HG03460 (cell line): ENCODE results near the gene CCL11.
"Not testable (repeated sequence)": the region's sequence is repeated elsewhere in the genome, so short reads cannot be mapped to it uniquely, and the experiment has no call there.

Experiments
- ATAC-seq: cut with Tn5 transposase; IDR thresholded peaks from one replicate; pipeline ENCODE4 v1.9.1; 2021; ENCODE audit not compliant: unreplicated experiment

CCL11 gene

DNA sequence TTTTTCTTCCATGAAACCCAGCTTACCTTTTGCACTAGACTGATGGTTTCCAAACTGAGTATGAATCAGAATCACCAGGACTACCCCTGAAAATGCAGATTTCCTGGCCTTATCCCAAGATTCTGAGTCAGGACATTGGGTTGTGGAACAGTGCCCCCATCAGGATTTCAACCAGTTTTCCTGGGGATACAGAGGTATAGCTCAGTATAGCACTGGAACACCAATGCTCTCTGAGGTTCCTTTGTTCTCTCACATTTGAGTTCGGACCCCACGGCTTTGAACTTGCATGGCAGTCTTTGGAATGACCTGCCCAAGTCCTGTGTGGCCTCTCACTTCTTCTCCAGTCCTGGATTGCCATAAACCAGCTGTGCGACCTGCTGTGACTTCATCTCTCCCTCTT, 20.9 kb downstream of the CCL11 start:
- no peak for ATAC-seq

DNA sequence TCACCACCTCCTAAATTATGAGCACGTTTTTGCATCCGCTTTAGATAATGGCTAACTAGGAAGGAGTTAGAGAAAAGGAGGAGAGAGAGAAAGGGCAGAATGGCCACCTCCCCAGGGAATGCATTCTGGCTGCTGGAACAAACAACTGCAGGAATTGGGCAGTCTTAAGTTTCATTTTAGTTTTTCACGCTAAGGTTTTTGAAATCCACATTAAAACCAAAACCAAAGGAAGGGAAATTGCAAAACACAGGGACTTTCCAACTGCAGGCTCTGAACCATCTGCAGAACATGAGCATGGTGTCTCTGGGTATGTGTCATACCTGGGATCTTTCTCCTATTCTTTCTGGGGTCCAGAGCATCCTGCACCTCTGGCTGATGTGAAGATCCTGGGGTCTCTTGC, 21.6 kb downstream of the CCL11 start:
- ATAC-seq, result no peak

DNA sequence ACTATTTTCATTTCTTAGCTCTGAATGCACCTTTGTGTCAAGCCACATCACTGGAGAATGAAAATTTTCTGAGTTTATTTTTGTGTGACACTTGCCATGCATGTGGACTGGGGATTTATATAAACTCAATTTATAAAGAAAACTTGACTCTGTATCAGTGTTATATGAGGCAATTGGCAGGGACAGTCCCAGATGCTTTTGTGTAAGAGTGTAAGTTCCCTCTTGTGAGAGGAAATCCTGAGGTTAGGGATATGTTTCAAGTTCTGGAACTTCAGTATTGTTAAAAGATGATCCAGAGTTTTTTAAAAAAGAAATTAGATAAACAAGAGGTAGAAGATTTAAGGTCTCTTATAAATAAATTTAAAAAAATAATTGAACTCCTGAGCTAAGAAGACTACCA, 22.8 kb downstream of the CCL11 start:
- no peak for ATAC-seq

GRCh38 chr17:34311291-34311690, 25.7 kb downstream of the CCL11 start:
- ATAC-seq, result no peak

GRCh38 chr17:34312080-34312479, 26.5 kb downstream of the CCL11 start:
- no peak for ATAC-seq

DNA sequence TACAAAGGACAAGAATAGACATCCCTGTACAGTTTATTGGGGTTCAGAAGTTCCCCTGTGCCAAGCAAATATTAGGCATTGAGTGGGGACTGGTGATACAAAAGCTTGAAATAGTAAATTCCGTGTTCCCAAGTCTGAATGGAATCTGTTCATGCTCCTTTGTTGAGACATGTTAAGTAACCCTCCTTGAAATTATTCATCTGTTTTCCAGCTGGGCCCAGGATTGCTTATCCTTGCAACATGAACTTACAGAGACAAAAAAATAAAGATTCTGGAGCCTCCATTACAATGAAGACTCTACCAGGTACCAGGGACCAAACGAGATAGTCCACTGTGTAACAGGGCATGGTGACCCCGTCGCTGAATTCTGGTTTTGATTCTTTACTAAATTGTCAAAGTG, 27.6 kb downstream of the CCL11 start:
- ATAC-seq, result no peak

- ATAC-seq, result no peak
These were observed 28.7 kb downstream of the CCL11 start for GRCh38 chr17:34314279-34314678.

DNA sequence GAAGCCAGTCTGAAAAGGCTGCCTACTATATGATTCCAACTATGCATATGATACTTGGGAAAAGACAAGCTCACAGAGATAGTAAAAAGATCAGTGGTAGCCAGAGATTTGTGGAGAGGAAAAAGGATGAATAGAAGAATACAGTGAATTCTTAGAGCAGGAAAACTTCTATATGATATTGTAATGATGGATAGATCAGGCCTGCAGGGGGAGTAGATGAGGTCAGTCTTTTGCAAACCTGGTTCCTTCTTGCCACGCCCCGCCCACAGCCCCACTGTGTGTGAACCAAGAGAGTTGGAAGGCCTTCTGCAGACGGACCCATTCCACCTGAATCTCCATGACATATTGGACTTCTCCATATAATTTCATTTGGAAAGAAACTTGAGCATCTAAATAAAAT, 32.9 kb downstream of the CCL11 start:
- no peak for ATAC-seq

DNA sequence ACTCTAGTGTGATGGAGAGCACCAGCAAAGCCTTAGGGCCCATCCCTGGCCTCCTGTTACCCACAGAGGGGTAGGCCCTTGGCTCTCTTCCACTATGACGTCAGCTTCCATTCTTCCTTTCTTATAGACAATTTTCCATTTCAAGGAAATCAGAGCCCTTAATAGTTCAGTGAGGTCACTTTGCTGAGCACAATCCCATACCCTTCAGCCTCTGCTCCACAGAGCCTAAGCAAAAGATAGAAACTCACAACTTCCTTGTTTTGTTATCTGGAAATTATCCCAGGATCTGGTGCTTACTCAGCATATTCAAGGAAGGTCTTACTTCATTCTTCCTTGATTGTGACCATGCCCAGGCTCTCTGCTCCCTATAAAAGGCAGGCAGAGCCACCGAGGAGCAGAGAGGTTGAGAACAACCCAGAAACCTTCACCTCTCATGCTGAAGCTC, 33.5 kb downstream of the CCL11 start, which contains the start of gene CCL8:
CCL8 (plus strand) TSS at position 397 of the 445 bp plus-strand sequence. CDS start 67 bp downstream, outside the sequence.
- ATAC-seq, result no peak

DNA sequence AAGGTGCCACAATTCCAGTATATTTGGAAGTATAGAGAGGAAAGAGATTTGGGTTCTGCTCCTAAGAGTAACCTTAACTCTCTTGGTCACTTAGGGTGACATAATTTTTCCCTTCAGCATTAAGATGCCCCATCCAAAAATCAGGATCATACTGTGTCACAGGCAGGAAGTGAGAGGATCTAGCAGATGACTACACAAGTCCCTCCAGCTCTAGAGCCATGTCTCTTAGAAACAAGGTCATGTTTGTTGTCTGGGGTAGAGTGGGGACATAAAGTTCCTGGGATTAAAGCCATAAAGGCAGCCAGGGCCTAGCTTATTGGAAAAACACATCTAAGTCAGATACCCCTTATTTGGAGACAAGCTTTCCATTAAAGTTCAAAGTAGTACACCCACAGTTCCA, 36.4 kb downstream of the CCL11 start:
- no peak for ATAC-seq

DNA sequence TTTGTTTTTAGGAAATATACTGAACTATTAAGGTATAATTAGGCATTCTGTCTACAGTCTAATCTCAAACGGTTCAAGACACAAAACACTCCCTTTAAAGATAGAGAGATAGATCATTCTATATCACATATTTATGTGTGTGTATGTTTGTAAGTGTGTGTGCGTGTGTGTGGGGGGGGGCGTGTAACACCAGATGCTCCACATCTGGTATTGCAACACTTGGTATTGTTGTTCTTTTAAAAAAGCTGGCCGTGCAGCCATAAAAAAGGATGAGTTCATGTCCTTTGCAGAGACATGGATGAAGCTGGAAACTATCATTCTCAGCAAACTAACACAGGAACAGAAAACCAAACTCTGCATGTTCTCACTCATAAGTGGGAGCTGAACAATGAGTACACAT, 42.0 kb downstream of the CCL11 start:
- ATAC-seq, result not testable (repeated sequence)

DNA sequence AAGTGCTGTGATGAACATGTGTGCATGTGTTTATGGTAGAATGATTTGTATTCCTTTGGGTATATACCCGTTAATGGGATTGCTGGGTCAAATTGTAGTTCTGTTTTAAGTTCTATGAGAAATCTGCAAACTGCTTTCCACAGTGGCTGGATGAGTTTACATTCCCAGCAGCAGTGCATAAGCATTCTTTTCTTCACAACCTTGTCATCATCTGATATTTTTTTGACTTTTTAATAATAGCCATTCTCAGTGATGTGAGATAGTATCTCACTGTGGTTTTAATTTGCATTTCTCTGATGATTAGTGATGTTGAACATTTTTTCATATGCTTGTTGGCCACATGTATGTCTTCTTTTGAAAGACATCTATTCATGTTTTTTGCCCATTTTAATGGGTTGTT, 52.2 kb downstream of the CCL11 start:
- no peak for ATAC-seq
